GM19468 (cell line): ENCODE measurements around the gene GPRASP3.
A peak's percentile ranks its signal among the peaks of the same experiment; 100 is the strongest.
"Not testable (repeated sequence)": the region's sequence is repeated elsewhere in the genome, so short reads cannot be mapped to it uniquely, and the experiment has no call there.

Experiments
- ATAC-seq: cut with Tn5 transposase; IDR thresholded peaks from one replicate; pipeline ENCODE4 v1.9.1; 2021; ENCODE audit warnings: mild to moderate bottlenecking, moderate library complexity, moderate number of reproducible peaks; ENCODE audit not compliant: unreplicated experiment; ENCODE audit errors: extremely low read depth

Gene GPRASP3, protein sequence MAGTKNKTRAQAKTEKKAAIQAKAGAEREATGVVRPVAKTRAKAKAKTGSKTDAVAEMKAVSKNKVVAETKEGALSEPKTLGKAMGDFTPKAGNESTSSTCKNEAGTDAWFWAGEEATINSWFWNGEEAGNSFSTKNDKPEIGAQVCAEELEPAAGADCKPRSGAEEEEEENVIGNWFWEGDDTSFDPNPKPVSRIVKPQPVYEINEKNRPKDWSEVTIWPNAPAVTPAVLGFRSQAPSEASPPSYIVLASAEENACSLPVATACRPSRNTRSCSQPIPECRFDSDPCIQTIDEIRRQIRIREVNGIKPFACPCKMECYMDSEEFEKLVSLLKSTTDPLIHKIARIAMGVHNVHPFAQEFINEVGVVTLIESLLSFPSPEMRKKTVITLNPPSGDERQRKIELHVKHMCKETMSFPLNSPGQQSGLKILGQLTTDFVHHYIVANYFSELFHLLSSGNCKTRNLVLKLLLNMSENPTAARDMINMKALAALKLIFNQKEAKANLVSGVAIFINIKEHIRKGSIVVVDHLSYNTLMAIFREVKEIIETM

DNA sequence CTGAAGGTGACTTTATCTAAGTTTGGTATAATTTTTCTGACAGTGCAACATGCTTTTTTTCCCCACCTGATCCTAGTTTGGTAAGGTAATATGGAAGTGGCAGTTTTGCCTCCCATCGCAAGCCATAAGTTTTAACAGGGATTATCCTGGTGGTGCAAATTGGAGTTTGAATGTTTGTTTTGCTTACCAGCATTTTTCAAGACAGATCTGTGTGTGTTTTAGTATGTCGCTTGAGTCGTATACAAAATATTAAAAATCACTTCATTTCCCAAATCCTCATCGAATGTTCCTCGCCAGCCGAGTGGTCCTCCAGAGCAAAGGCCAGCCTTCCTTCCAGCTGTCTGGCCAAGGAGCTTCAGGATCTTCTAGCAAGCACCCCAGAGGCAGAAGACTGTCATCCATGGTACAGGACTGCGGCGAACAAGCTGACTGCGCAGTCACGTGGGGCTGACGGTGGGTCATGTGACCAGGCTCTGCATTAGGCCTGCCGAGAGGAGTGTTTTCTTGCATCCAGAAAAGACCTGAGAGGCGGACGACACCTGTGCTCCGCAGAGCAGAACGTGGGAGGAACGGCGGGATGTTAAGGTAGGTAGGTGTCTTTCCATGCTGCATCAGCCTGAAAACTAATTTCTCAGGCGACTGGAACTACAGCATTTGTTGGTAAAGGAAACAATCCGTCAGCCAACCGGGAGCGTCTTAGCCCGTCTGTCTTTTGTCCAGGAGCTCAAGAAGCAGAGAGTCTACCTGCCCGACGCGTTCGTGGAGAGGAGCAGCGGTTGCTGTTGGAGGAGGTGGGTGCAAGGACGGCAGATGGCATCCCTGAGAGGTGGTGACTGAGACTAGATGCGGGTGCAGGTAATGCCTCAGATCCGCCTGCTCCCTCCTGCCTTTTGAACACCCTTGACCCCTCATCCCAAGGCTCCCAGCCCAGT lies at the start of gene GPRASP3:
TSS of gene GPRASP3 (plus strand) at position 507 of the 932 bp plus-strand sequence. CDS start 28,253 bp downstream, outside the sequence.
- peak; percentile 60 for ATAC-seq

DNA sequence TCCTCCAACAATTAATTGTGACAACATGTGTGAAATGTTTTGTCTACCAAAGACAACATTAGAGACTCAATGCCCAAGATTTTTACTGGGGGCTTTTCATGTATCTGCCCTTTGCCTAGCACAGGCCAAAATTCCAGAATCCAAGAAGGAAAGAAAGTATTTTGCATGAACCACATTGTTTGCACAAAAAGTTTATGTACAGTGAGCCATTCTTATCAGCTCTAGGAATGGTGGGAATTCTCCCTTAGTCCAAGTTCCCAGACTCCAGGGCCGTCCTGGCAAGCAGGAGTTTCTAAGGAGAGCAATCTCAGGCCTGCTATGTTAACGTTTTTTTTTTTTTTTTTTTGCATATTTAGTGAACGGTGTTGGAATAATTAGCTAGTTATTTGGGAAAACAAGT lies 47.7 kb upstream of the GPRASP3 start:
- no peak for ATAC-seq

DNA sequence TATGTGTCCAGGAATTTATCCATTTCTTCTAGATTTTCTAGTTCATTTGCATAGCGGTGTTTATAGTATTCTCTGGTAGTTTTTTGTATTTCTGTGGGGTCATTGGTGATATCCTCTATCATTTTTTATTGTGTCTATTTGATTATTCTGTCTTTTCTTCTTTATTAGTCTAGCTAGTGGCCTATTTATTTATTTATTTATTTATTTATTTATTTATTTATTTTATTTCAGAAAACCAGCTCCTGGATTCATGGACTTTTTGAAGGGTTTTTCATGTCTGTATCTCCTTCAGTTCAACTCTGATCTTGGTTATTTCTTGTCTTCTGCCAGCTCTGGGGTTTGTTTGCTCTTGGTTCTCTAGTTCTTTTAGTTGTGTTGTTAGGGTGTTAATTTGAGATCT lies 43.1 kb upstream of the GPRASP3 start:
- not testable (repeated sequence) for ATAC-seq

DNA sequence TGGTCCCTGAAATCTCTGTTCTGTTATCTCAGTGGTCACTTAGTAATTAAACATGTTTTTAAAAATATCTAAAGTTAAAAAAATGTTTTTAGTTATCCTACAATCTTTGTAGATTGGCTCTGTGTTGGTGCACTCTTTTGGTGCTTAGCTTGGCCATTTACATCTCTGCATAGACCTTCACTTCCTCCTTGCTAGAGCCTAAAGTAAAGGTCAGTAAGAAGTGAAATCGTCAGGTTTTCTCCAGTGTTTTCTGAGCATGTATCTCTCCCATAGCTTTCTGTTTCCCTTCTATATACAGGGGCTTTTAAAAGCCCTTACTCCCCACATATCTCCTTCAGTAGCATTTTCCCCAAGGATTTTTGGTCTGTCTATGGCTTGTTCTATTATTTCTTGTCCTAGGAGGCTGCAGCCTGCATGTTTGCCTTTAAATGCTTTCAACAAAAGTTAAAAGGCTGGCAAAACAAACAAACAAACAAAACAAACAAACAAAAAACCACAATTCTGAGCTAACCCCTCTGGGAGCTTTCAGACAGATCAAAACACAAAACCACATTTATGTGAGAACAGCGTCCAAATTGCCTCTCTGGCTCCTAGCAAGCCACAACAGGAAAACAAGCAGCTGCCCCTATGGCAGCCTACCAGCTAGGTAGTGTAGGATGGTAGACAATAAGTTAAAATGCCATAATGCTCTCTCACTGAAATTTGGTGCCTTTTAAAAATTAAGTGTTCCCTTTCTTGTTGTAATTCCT lies 35.6 kb upstream of the GPRASP3 start:
- no peak for ATAC-seq

DNA sequence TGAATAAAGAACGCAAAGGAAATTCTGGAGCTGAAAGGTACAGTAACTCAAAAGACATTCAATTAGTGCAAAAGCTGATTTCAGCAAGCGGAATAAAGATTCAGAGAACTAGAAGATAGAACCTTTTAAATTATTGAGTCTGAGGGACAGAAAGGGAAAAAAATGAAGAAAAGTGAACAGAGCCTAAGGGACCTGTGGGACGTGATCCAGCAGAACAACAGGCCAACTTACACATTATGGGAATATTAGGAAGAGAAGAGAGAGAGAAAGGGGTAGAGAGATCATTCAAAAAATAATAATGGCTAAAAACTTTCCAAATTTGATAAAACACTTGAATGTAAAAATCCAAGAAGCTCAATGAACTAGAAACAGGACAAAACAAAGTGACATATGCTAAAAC lies 25.8 kb upstream of the GPRASP3 start:
- no peak for ATAC-seq

DNA sequence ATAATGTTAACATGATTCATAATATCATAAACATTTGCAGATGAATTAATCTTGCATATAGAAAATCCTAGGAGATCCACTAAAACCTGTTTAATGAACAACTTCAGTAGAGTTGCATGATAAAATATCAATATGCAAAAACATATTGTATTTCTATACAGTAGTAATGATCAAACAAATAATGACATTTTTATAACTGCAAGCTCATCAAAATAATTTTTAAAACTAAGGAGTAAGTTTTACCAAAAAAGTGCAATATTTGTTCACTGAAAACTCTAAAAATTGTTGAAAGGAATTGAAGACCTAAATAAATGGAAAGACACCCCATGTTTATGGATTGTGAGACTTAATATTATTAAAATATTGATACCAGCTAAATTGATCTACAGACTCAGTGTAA lies 24.2 kb upstream of the GPRASP3 start:
- no peak for ATAC-seq

DNA sequence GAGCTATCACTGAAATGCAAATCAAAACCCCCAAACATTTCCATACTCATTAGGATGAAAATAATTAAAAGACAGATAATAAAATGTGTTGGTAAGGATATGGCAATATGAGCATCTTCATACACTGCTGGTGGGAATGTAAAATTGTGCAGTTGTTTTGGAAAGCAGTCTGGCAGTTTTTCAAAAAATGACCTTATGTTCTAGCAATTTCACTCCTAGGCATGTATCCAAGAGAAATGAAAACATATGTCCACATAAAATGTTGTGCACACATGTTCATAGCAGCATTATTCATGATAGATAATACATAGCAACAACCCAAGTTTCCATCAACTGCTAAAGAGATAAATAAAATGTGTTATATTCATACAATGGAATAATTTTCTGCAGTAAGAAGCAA lies 23.0 kb upstream of the GPRASP3 start:
- no peak for ATAC-seq

DNA sequence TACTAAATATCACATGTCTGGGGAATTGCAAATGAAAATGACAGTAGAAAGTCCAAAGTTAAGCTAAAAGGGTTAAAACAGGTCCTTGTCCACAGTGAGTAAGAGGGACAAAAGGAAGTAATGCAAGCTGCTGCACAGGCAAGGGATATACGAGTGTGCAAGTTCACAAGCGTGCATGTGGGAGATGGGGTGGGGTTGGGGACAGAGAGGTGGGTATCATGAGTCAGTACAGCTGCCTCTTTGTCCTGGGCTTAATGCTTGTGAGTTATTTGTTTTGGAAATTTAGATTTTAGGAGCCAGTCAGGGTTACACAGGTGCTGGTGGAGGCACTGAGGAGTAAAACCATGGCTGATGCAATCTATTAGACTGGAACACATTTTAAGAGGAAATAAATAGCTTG lies 11.6 kb upstream of the GPRASP3 start:
- no peak for ATAC-seq

DNA sequence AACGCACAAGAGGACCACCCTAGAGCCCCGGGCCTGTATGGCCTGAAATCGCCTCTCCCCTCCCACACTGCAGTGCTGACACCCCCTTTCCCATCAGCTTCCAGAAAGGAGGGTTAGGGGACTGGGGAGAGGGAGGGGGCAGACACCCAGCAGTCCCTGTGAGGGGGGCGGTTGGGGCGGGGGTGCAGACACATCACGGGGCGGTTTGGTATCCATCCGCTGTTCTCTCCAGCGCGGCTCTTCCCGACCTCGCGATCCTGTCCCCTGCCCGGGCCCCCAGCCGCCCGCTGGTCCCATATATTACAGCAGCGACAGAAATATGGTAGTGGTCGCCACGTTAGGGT lies 8.7 kb upstream of the GPRASP3 start:
- ATAC-seq = no peak

DNA sequence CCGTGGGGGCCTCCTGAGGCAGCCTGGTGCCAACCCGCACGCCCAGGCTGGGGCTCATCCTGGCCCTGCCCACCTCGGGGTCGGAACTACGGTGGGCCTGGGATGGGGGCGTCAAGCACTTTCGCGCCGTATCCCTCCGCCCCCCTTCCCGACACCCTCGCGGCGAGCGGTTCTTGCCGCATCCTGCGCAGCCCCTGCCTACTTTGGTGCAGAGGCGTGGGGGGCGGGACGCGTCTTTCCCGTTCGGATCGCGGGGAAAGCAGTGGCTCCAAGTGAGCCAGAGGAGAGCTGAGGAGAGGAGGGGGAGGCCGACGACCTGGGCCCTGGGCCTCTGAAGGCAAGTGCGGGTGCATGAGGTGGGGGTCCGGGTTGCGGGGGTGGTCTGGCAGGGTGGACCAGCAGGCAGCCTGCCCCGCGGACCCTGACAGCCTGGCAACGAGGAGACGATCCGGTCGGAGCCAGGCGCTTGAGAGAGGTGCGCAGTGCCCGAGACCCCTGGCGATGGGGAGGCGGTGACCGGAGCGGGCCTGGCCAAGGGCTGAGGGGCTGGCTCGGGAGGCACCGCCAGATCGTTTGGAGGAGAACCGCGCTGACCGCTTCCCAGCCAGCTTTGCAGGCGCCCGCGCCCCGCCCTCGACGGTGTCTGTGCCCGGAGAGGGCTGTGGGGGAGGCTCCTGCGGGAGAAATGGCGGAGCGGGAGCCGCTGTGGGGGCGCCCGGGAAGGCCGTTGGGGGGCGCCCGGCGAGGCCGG lies 8.2 kb upstream of the GPRASP3 start, which contains the start of gene GPRASP2:
TSS of gene GPRASP2 (plus strand) at position 233 of the 751 bp plus-strand sequence. CDS start 2,422 bp downstream, outside the sequence.
- no peak for ATAC-seq

DNA sequence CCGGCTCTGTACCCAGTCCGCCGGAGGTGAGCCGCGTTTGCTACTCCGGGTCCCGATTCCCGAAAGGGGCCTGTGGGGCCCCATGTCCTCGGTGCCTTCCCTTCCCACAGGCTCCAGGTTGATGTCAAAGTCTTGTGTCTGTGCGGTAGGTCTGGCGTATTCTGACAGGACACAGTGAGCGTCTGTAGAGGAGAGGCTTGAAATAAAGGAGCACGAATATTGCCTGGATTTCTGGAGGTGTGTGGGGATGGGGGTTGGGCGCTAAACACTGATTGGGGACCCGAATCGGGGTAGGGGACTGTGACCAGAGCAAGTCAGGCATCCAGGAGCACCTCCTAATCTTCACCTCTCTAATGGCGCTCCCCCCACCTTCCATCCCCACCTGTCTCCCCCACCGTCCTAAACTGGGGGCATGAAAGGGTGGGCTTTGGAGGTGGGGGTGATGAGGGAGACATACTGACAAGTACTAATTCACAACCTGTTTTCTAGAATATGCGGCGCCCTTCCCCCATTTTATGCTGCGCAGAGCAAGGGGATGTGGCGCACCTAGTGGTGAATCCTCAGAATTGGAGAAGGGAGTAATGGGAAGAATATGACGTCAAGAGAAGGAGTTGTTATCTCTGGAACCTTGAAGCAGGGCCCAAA lies 7.4 kb upstream of the GPRASP3 start:
- no peak for ATAC-seq

DNA sequence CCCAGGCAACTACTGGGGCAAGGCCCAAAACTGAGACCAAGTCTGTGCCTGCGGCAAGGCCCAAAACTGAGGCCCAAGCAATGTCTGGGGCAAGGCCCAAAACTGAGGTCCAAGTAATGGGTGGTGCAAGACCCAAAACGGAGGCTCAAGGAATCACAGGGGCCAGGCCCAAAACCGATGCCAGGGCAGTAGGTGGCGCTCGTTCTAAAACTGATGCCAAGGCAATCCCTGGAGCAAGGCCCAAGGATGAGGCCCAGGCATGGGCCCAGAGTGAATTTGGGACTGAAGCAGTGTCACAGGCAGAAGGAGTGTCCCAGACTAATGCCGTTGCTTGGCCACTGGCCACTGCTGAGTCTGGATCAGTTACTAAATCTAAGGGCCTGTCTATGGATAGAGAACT lies 5.5 kb upstream of the GPRASP3 start:
- ATAC-seq = no peak

DNA sequence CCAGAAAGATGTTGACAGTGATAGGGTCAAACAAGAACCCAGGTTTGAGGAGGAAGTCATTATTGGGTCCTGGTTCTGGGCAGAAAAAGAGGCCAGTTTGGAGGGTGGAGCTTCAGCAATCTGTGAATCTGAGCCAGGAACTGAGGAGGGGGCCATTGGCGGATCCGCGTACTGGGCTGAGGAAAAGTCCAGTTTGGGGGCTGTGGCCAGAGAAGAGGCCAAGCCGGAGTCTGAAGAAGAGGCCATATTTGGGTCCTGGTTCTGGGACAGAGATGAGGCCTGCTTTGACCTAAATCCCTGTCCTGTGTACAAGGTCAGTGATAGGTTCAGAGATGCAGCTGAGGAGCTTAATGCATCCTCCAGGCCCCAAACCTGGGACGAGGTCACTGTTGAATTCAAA lies 4.6 kb upstream of the GPRASP3 start:
- ATAC-seq = no peak

DNA sequence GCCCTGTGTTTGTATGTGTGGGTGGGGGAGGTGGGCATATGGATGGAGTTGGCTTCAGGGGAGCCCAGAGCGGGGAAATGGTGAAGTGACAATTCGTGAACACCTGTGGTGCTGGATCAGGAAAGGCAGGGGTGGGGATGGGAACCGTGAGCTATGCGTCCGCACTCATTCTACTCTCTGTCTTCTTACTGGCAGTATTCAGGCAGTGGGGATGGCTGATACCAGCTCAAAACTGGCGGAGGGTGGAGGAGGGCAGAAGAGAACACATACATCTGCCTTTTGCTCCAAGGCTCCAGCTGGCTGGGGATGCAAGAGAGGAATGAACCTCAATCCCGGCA lies 595 bp downstream of the GPRASP3 start:
- ATAC-seq = not testable (repeated sequence)

DNA sequence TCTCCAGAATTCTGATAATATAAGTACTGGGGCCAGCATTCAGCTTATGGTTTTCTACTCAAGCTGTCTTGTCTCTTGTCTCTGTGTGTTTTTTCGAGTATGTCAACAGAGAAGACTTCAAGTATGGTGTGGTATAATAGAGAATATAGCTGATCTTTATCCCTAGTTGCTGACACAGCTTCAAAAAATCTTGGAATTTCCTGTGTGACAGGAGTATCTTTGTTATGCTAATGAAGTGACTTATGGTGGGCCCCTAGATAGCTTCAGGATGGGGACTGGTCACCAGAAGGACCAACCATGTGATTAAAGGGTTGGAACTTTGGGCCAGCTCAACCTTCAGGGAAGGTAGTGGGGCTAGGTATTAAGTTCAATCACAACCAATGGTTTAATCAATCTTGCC lies 2.9 kb downstream of the GPRASP3 start:
- no peak for ATAC-seq

DNA sequence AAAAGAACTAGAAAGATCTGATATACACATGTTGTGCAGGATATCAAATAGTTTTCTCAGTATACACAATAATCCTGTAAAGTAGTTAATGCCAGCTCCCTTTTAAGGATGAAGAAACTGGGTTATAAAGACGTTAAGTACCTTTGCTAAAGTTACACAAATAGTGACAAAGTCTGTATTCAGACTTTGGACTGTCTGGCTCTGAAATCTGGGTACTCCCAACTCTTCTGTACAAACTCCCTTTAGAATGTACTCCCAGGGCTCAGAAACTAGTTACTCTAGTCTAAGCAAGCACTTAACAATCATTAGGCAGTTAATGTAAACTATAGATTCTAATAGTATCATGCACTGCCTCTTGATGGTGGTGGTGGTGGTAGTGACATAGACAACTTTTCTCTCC lies 7.2 kb downstream of the GPRASP3 start:
- ATAC-seq = no peak

DNA sequence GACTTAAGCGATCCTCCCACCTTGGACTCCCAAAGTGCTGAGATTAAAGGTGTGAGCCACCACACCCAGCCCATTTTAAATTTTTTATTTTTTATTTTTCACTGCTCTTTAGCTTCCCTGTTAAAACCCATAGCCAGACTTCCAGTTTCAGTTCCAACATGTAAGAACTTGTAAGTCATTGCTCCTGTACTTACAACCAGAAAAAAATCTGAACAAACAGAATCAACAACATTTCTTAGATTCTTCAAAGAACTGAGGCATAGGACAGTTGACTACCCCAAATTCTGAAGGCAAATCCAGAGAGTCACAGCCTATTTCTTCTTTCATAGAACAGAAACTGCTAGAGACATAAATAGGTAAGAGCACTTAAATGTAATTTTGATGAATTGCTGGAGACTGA lies 8.1 kb downstream of the GPRASP3 start:
- ATAC-seq = no peak

DNA sequence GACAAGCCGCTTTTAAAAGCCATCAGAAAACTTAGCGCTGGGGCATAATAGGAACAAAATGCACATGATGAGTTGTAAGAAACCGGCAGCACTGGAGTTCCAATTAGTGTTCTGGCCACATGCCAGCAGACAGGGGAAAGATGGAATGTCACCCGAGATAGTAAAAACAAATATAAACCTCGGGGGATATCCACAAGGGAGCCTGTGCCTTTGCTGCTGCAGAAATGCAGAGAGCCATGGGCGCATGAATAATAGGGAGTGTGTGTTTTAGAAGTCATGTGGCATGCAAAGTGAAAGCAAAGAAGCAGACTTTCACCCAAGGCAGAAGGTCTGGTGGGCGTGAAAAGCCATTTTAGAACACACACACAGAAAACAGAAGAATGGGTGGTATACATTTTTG lies 19.1 kb downstream of the GPRASP3 start:
- no peak for ATAC-seq

DNA sequence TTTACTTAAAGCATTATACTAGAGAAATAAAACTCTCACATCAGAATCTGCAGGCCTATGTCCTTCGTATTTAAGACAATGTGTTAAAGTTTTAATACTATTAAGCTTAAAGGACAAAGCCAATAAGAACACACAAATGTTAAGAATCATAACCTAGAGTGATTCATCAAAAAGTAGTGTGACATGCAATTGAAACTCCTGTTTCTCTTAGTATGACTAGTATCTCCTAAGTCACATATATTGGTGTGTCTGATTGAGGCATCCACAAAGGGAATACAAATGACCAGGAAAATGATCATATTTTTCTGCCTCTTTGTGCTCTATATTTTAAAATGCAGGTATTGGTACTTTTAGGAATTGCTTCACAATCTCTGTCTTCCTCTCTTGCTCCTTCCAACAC lies 23.8 kb downstream of the GPRASP3 start:
- no peak for ATAC-seq
